Measurements from ENCODE around the gene WDR54. TPM values are rescaled to one million over a fixed set of nuclear protein-coding genes. Genes with fewer than 3 reads are reported as not detected.
A peak's percentile ranks its signal among the peaks of the same experiment; 100 is the strongest.

Gene WDR54
- total RNA-seq, 2 donors from 2014 or later: 0.99 to 14.3 TPM

GRCh38 chr2:74447230-74447999, 25.9 kb downstream of the WDR54 start:
- DNase-seq (peak in 1 of 4 donors; percentile 57), ATAC-seq (peak; percentile 39)
- Histone ChIP-seq H3K27ac (peak overlapping the region in 1 of 4 donors; percentile 2), H3K27me3 (no peaks in the 10 kb centered on the region), H3K9me3 (no peaks in the 10 kb centered on the region), H3K4me1 (peaks cover 11% of the 10 kb centered on the region), H3K36me3 (replicated peaks in 1 of 2; ENCODE audit: insufficient read depth in 1 of 2, low read depth in 2 of 2) (no peaks in the 10 kb centered on the region), H3K4me3 (no peak overlapping the region)
- intact Hi-C loops (cut with DNase I): no loop called here
- 55 to 57% methylated on average over 4 to 5 of the region's 5 CpGs for WGBS, 2 donors
- TF ChIP-seq POLR2A (IDR thresholded peaks at IDR 0.05) (no peak), CTCF (IDR thresholded peaks at IDR 0.05) (no peak)

GRCh38 chr2:74448771-74449170, 27.2 kb downstream of the WDR54 start:
- Histone ChIP-seq H3K27ac (no peak overlapping the region), H3K9me3 (no peaks in the 10 kb centered on the region), H3K4me3 (no peak overlapping the region), H3K36me3 (replicated peaks in 1 of 2; ENCODE audit: insufficient read depth in 1 of 2, low read depth in 2 of 2) (no peaks in the 10 kb centered on the region), H3K27me3 (no peaks in the 10 kb centered on the region), H3K4me1 (peaks cover 7% of the 10 kb centered on the region)
- DNase-seq: no peak
- TF ChIP-seq POLR2A (IDR thresholded peaks at IDR 0.05): no peak
- TF ChIP-seq CTCF (IDR thresholded peaks at IDR 0.05): no peak
- WGBS, 2 donors: 70 to 83% methylated on average over 2 of the region's 2 CpGs
- intact Hi-C loops (cut with DNase I): no loop called here
- ATAC-seq: no peak

- DNase-seq: no peak
- TF ChIP-seq POLR2A (IDR thresholded peaks at IDR 0.05): no peak
- no peak for TF ChIP-seq CTCF (IDR thresholded peaks at IDR 0.05)
- intact Hi-C loops (cut with DNase I): no loop called here
- no peaks in the 10 kb centered on the region for H3K36me3 ChIP-seq (replicated peaks in 1 of 2; ENCODE audit: insufficient read depth in 1 of 2, low read depth in 2 of 2)
- WGBS, 2 donors: 75 to 80% methylated on average over 3 of the region's 3 CpGs
- H3K27ac ChIP-seq: no peak overlapping the region
- ATAC-seq: no peak
- H3K4me3 ChIP-seq: no peak overlapping the region
- H3K27me3 ChIP-seq: no peaks in the 10 kb centered on the region
- peaks cover 18% of the 10 kb centered on the region for H3K4me1 ChIP-seq
- no peaks in the 10 kb centered on the region for H3K9me3 ChIP-seq
Observed at GRCh38 chr2:74450570-74451190, 29.1 kb downstream of the WDR54 start.

- intact Hi-C loops (cut with DNase I): no loop called here
- H3K27me3 ChIP-seq: no peaks in the 10 kb centered on the region
- H3K27ac ChIP-seq: peak within 1 kb of the TSS in 3 of 4 donors; percentile 14 to 71 (median 58)
- TF ChIP-seq POLR2A (IDR thresholded peaks at IDR 0.05) (peak in 2 of 3 donors; percentile 39 to 55), CTCF (IDR thresholded peaks at IDR 0.05) (peak in 1 of 7 experiments; percentile 12)
- peaks cover 40% of the 10 kb centered on the region for H3K4me1 ChIP-seq
- no peaks in the 10 kb centered on the region for H3K36me3 ChIP-seq (replicated peaks in 1 of 2; ENCODE audit: insufficient read depth in 1 of 2, low read depth in 2 of 2)
- peak; percentile 97 to 98 (median 98) for DNase-seq
- peak within 1 kb of the TSS in 1 of 2 donors; percentile 90 for H3K4me3 ChIP-seq
- 0% methylated on average over 20 to 40 of the region's 40 CpGs for WGBS, 2 donors
- no peaks in the 10 kb centered on the region for H3K9me3 ChIP-seq
- peak; percentile 66 for ATAC-seq
Observed at GRCh38 chr2:74454654-74455511, 33.4 kb downstream of the WDR54 start, which contains the start of gene INO80B. Gene INO80B (plus strand): TSS chr2:74455087. CDS start chr2:74455117, 30 bp downstream.

Measured in body of pancreas (tissue), 4 donors.